NCI-H146 (cell line): ENCODE measurements around the gene AKAP13.

ENCODE experiments used
- DNase-seq: peaks from one replicate; lab custom pipeline; 2025; lab: John Stamatoyannopoulos, UW

Gene AKAP13

DNA sequence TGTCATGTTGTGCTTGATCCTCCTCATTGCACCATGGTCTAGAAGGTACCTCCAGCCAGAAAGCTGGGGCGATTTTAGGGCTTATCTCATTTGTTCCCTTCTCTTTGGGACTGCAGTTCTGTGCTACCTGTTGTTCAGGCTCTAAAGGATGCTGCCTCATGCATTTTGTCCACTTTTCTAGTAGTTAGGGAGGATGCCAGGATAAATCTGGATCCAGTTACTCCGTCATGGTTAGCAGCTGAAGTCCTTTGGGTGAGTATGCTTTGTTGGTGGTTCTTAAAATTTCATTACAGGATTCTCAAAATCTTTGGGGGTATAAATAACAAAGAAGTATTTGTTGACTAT, 8.9 kb downstream of the AKAP13 start:
- no peak for DNase-seq

DNA sequence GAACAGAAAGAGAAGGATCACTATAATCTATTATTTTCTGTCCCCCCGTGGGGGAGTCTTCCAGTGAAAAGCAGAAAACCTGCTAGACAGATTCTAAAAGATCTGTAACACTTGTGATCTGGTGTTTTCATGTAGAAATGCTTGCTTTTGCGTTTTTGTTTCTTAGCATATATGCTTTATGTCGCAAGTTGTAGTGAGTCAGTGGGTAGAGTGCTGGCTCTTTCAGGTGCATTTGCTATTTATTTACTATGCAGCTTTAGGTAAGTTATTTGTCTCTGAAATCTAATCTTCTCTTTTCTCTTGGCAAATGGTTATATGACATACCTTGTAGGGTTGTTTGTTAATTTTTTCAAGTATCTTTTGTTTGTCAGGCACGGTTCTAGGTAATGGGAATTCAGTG, 9.4 kb downstream of the AKAP13 start:
- no peak for DNase-seq

DNA sequence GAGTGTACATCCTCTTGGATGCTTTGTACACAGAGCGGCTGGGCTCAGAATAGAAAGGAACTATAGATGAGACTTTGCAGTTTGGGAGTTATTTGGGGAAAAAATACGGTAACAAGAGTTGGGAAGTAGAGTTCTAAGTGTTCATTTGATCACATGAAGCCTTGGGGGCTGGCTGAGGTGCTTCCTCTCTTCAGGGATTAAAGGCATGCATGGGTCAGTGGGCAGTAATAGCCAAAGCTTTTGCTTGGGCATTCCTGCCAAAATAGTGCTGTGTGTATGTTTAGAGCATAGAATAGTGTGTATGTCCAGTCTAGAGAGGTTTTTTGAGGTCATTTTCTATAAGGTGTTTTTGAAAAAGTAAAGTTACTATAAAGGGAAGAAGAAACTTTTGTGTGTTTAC, 12.8 kb downstream of the AKAP13 start:
- no peak for DNase-seq

DNA sequence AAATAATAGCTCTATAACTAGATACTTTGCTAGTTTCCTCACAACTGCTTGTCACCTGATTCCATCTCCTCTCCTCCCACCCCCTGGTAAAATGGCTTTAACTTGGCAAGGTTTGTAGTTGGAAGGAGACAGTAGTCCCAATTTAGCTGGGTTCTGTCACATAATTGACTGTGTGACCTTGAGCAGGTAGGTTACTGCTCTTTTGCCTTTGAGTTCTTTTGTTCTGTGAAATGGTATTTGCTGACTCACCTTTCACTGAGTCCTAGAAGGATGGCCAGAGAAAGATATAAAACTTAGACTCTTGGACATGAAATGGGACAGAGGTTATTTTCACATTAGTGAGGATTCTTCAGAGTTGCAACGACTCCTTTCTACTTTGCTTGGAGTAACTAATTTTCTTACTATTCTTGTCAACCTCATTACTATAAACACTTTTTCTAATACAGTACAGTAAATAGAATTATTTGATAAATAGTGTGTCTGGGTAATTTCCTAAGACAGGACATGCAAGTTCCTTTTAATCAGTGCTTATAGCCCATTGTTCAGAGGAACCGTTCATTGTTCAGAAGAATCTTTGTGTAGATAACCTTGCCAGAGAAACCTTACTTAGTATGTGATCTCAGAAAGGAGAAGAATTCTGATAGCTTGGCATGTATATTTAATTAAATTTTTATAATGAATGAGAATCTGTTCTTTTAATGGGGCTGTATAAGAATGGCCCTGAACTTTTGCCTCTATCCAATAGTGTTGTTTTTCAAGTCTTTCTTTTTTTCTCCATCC, 14.3 kb downstream of the AKAP13 start:
- no peak for DNase-seq

DNA sequence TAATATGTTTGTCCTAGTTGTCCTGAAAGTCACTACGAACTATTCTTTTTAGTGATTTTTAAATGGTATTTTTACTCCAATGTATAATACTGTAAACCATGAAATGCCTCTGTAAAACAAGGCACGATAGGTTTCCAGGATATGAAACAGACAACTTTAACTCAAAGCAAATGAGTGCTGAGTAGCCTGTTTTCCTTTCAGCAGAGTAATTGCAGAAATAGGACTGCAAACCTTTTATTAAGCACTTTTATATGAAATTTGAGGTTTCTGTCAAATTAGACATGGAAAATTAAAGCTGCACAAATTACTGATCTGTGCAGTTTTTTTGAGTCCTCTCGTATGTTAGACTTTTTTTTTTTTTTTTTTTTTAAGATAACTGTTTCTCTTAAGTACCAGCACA, 16.2 kb downstream of the AKAP13 start:
- DNase-seq: no peak

DNA sequence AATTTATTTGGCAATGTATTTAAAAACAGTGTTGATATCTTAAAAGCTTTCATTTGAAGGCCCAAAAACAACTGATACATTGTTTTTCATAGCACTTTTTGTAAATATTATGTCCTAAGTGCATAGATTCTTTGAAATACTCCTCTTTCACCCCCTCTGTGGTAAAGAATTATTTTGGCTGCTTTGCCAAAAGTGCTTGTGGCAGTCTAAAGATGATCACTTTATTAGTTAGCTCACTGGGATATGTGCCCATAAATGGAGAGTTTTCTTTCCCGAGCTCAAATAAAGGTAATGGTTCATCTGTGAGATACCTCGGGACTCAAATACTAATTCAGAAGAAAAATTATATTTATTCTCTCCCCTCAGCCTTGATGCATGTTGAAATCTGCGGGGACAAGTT, 16.7 kb downstream of the AKAP13 start:
- DNase-seq: no peak

DNA sequence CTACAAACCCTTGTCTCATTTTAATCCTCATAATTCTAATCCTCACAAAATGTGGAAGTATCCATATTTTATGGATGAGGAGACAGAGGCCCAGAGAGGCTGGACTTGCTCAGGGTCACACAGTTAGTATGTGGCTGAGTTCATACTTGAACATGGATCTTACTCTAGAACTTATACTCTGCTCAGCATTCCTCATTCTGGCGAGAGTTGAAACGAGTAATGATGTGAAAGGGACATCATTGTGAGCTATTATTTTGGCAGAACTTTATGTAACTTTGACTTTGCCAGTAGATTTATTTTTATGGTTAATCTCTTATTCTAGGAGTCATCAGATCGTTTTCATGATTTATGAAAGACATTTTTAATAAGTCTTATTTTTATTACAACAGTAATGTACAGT, 17.5 kb downstream of the AKAP13 start:
- no peak for DNase-seq

DNA sequence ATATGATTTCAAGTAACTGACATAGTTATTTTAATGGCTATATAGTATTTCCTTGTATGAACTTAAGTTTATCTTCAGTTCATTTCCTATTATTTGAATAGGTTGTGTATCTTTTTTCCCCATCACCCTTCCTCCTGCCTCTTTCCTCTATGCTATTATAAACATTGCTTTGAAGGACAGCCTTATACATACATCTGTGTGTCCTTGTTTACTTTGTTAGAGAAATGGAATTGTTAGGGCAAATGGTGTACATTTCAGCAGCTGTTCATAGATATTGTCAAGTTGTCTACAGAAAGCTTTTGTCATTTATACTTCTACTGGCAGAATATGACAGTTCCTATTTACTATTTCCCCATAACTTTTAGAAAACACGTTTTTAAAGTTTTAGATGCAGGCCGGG, 18.4 kb downstream of the AKAP13 start:
- no peak for DNase-seq

DNA sequence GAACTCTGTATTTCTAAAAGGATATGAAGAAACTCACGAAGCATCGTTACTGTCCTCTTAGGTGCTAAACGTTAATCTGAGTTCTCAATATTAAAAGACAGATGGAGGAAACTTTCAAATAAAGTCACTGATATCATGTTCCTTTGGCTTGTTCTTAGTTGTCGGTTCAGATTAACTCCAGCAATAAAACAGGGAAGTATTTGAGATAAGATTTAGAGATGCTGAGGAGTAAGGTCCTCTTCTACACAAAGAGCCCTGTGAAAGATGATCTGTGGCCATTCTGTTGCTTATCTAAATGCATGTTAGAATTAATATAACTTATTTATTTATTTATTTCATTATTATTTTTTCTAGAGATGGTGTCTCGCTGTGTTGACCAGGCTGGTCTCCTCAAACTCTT, 19.2 kb downstream of the AKAP13 start:
- DNase-seq: no peak

DNA sequence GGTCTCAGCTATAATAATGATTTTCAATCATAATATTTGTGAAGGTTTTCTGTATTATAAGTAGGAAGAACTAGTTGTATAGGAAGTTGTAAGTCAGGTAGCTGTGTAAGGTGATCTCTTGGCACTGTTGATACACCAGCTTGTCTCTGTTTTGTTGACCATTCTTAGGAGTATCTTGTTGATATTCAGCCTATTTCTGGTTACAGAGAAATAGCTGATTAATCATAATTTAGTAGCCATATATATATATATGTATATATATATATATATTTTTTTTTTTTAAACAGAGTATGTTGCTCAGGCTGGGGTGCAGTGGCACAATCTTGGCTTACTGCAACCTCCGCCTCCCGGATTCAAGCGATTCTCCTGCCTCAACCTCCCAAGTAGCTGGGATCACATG, 20.2 kb downstream of the AKAP13 start:
- DNase-seq: no peak

DNA sequence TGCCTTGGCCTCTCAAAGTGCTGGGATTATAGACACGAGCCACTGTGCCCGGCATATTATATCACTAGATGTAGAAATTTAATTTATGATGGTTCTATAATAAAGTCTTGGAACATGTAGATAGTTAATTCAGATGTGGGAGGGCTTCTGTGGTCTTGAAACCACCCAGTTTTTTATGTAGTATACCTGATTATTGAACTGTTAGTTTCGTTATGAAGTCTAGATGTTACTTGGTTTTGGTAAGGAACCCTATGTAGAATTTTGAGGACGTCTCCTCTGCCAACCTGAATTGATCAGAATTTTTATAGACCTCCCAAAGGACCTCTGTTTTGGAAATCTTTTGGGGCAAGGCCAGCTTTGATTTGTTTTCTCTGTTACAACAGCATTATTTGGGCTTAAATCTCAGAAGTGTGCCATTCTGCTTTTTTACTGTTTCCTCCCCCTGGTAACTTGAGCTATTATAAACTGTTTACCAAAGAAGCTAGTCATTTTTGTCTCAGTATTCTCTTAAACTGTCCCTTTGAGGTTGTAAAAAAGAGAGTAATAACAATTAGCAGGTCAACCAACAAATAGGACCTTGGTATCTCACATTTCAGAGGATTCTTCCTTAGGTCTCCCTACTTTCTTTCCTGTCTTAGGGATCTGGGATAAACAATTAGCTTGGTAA, 20.8 kb downstream of the AKAP13 start:
- no peak for DNase-seq

DNA sequence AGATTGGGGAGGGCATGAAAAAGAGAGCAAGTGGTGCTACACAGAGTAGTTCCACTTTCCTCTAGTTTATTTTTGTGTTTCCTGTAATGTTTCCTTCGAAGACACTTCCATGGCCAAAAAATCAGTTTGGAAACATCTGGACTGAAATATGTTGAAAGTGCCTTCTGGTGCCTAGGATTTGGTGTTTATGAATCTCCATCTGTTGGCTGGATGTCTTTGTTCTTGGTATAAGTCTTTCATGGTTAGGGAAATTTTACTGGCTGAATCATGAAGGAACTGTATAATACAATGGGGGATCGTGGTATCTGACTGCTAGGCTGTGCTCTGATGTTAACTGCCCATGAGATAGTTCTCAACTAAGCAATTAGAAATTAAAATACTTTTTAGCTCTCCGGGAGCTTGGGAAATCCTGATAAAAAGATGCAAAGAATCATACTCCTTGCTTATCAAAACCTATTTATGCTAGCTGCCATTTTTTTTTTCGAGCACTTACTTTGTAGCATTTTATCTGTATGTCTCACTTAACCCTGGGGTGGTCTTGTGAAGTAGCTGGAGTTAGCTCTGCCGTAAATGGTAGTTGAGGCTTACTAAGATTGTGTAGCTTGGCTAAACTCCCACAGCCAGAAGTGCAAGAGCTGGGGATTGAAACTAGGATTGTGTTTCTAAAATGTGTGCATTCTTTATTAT, 21.9 kb downstream of the AKAP13 start:
- DNase-seq: no peak

DNA sequence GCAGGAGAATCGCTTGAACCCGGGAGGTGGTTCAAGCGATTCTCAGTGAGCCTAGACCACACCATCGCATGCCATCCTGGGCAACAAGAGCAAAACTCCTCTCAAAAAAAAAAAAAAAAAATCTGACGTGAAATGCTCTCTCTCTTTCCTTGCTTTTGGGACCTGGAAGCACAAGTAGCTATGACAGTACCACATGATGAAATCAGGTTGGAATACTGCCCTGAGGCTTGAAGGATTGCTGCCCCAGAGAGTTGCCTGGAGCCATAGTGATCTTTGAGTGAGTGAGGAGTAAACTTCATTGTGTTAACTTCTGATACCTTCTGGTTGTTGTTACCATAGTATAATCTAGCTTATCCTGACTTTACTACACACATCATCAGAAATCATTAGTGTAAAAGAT, 23.3 kb downstream of the AKAP13 start:
- DNase-seq: no peak

DNA sequence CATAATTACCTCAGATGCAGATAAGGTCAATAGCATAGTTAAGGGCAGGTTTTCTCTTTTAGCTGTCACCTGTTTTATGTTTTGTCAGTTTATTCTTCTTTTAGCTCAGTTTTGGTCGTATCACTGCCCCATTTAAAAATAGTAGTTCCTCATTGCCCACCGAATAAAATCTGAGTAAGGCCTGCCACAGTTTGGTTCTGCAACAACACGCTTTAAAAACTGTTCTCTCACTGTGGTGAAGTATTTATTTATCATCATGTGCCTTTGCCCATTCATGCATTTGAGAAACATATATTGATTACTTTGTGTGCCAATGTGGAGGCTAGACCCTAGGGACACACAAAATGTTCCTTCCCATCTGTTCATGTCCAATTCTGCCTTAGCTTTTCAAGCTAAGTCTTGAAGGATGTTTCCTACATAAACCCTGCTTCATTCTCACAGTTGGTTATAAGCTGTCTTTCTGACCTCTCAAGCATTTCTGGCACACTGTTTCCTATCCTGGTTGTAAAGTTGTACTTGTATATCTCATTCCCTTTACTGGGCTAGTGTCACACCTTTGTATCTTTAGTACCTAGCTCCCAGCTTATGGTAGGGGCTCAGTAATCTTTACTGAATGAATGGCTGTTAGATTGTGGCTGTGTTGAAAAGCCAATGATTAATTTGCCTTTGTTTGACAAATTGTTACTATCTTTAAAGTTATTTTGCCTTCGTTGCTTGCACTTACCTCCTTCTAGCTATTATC, 23.9 kb downstream of the AKAP13 start:
- no peak for DNase-seq

DNA sequence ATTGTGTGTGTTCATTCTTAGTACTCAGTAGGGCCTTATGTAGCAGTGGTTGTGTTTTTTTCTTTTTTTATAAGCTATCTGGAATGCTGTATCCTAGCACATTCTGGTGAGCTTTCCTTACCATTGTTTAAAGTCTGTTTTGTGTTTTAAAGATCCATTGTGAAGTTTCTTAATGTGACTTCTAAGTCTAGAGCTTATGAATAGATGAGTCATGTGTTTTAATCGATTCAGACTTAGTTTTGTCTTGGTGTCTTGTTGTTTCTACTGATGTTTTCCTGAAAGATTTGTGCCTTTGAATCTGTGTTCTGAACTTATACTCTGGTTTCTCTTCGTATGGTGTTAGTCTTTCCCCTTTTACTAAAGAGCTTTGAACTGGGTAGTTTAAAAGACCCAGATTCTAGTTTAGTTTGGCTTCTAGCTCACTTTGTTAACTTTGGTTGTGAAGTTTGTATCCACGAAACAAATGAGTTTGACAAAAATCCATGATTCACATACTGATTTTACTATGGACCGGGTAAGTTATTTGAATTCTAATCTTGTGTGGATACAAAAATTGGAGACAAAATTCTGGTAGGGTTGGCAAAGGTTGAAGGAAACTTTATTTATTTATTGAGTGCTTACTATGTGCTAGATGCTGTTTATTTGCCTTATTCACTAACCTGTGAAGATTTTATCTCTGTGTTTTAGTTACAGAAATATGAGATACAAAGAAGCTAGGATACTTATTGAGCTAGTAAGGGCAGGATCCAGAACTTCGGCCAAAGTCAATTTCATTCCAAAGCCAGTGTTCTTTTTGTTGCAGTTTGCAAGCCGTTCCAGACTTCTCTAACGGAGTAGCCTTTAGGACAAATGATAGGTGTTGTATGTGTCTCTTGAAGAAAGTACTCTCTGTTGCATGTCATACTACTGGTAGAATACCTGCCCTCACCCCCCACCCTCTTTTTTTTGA, 24.8 kb downstream of the AKAP13 start:
- DNase-seq: no peak

DNA sequence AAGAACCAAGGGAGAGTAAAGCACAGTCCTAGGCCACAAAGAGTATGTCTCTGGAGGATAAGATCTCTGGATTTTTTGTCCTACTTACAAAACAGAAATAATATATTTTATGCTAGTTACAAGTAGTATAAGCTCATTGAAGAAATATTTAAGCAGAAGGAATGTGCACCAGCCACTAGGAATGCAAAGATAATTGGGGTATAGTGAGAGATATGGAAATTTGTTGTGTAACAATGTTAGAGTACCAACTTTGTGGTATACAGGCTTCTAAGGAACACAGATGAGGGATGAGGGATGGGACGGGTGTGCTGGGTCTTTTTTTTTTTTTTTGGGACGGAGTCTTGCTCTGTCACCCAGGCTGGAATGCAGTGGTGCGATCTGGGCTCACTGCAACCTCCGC, 26.5 kb downstream of the AKAP13 start:
- DNase-seq: no peak

DNA sequence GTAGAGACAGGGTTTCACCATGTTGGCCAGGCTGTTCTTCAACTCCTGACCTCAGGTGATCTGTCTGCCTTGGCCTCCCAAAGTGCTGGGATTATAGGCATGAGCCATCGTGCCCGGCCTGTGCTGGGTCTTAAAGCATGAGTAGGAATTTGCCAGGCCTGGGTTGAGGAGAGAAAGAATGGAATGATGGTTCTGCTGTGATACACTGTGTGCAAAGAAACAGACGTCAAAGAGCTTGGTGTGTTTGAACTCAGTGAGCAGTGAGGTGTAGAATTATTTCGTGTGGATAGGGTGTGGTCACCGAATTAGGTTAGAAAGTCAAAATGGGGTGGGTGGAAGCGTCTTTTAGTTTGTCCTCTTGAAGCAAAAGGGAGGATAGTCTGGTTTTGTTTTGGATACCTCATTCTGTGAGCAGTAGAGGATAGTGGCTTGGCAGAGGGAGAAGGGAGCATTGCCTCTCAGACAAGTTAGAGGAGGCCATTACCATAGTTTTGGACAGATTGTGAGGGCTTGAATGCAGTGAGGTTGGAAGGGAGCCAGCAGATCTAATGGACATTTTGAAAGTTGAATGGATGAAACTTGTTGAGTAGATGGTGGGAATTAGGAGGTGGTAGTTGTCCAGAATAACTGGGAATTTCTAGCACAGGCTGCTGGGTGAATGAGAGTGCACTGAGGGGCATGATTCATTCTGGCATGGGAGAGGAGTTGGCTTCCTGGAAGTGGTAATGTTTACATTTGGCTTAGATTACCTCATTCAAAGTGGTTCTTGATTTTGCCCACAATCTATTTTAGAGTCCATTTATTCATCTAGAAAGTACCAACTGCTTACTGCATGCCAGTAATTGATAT, 27.2 kb downstream of the AKAP13 start:
- DNase-seq: no peak

DNA sequence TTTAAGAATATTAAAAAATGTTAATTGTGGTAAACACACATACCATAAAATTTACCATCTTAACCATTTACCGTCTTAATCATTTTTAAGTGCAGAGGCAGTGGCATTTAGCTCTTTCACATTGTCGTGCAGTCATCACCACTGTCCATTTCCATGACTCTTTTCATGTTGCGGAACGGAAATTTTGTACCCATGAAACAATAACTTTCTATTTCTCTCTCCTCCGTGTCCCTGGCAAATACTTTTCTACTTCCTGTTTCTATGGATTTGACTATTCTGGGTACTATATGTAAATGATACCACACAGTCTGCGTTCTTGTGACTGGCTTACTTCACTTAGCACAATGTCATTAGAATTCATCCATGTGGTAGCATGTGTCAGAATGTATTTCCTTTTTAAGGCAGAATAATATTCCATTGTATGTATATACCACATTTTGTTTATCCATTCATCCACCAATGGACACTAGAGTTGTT, 27.9 kb downstream of the AKAP13 start:
- DNase-seq: no peak

DNA sequence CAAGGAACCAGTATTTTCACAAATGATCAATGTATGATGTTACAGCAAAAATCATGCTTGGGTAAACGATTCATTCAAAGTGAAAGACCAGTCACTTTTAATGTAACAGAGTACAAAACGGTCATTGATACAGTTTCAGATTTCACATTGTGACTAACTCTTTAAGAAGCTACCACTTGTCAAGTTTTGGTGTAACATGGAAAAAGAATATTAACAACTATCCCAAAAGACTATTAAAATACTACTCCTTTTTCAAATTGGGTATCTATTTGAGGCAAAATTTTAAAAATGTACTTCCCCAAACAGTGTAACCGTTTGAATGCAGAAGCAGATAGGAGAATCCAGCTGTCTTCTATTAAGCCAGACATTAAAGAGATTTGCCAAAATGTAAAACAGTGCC, 31.7 kb downstream of the AKAP13 start:
- DNase-seq: no peak
